GM12878 (cell line): Measurements from ENCODE around the gene MAP4K5. TPM values are rescaled to one million over a fixed set of nuclear protein-coding genes. Genes with fewer than 3 reads are reported as not detected.

ENCODE experiments used
- ATAC-seq: fragments of 200-7000 bp; cut with Tn5 transposase; 3 replicates; pipeline ENCODE4 v1.9.1; 2020; ENCODE audit warnings: mild to moderate bottlenecking, moderate library complexity
- BruUV-seq: library from RNA; stranded (reverse); fragments of 400-500 nt; replicated peaks from 2 replicates; lab custom pipeline; 2021; lab: Mats Ljungman, UMichigan
- CTCF ChIA-PET: fragments of 300-600 bp; sonication (Branson Sonifier 250); formaldehyde crosslinking; extraction: SDS; loops from one replicate; lab custom pipeline; 2021; ENCODE audit warnings: inconsistent platforms; lab: Yijun Ruan, JAX
- POLR2A ChIA-PET: fragments of 350-600 bp; formaldehyde crosslinking; extraction: SDS; loops from one replicate; lab custom pipeline; 2021; ENCODE audit warnings: inconsistent platforms; lab: Charles Lee
- RAD21 ChIA-PET: fragments of 300-600 bp; sonication (Branson Sonifier 250); formaldehyde crosslinking; loops from one replicate; lab custom pipeline; 2023; ENCODE audit warnings: antibody characterized with exemption; ENCODE audit not compliant: unreplicated experiment; lab: Charles Lee
- SMC1A ChIA-PET: fragments of 300-600 bp; sonication (Branson Sonifier 250); formaldehyde crosslinking; loops from one replicate; lab custom pipeline; 2023; ENCODE audit not compliant: unreplicated experiment, uncharacterized antibody; lab: Charles Lee
- DNase-seq: peaks from one replicate; pipeline ENCODE4 v3.0.0-alpha.2; 2011; ENCODE audit warnings: low read depth, low spot score
- FAIRE-seq: peaks from 3 replicates; lab custom pipeline; 2011; peaks lifted over from hg19 to GRCh38; lab: Jason Lieb, UNC
- H2AFZ ChIP-seq: 2 replicates; pipeline ENCODE4 v1.6.0; 2011; ENCODE audit warnings: low read depth, low read length, control low read depth; ENCODE audit not compliant: control insufficient read depth
- H3K27ac ChIP-seq: 2 replicates; pipeline ENCODE4 v1.5.1; 2011; ENCODE audit warnings: control low read depth; ENCODE audit not compliant: control insufficient read depth, insufficient read depth
- H3K27me3 ChIP-seq, 2 experiments: replicated peaks in 1 of 2; 2 replicates each; pipeline versions ENCODE4 v1.6.0 to v1.6.1; 2011; ENCODE audit warnings: low read length in 1 of 2; ENCODE audit not compliant: control insufficient read depth in 2 of 2, insufficient read depth in 2 of 2
- H3K36me3 ChIP-seq, 2 experiments: 2 replicates each; pipeline ENCODE4 v1.5.1; 2011; ENCODE audit warnings: low read length in 1 of 2; ENCODE audit not compliant: control insufficient read depth in 2 of 2, insufficient read depth in 2 of 2
- H3K4me1 ChIP-seq: 2 replicates; pipeline ENCODE4 v1.6.1; 2011; ENCODE audit warnings: mild to moderate bottlenecking, low read length, moderate library complexity, mixed read lengths; ENCODE audit not compliant: control insufficient read depth, insufficient read depth
- H3K4me2 ChIP-seq: 2 replicates; pipeline ENCODE4 v1.6.0; 2011; ENCODE audit warnings: control low read depth; ENCODE audit not compliant: control insufficient read depth, insufficient read depth
- H3K4me3 ChIP-seq: fragments of 200-600 bp; sonication (generic); 2 replicates; pipeline ENCODE4 v1.5.1; 2016
- H3K79me2 ChIP-seq: 2 replicates; pipeline ENCODE4 v1.6.0; 2011; ENCODE audit warnings: low read length; ENCODE audit not compliant: control insufficient read depth, insufficient read depth
- H3K9ac ChIP-seq: 2 replicates; pipeline ENCODE4 v1.8.0; 2011; ENCODE audit warnings: low read length, control low read depth, mixed read lengths; ENCODE audit not compliant: control insufficient read depth, insufficient read depth
- H3K9me3 ChIP-seq: replicated peaks from 3 replicates; pipeline ENCODE4 v1.5.1; 2011; ENCODE audit warnings: mild to moderate bottlenecking, low read length; ENCODE audit not compliant: control insufficient read depth, insufficient read depth
- H4K20me1 ChIP-seq: 2 replicates; pipeline ENCODE4 v1.6.0; 2011; ENCODE audit not compliant: control insufficient read depth, insufficient read depth
- CHD1 ChIP-seq: IDR thresholded peaks from 2 replicates; pipeline ENCODE4 v1.6.1; 2012; ENCODE audit warnings: low read depth, low read length, improper control_type of control experiment
- JUND ChIP-seq: IDR thresholded peaks from 2 replicates; pipeline ENCODE4 v1.6.1; 2012; ENCODE audit warnings: low read depth, mild to moderate bottlenecking, low read length, improper control_type of control experiment, moderate library complexity
- MEF2B ChIP-seq: fragments of 450-650 bp; IDR thresholded peaks from 2 replicates; pipeline ENCODE4 v1.6.1; 2018; ENCODE audit warnings: mild to moderate bottlenecking, moderate library complexity; ENCODE audit not compliant: partially characterized antibody, poor library complexity, severe bottlenecking
- MTA3 ChIP-seq: IDR thresholded peaks from 2 replicates; pipeline ENCODE4 v1.6.1; 2012; ENCODE audit warnings: low read length, inconsistent platforms, borderline replicate concordance
- NR2F1 ChIP-seq: fragments of 450-650 bp; conservative IDR thresholded peaks from 2 replicates; pipeline ENCODE4 v1.6.1; 2017; ENCODE audit warnings: mild to moderate bottlenecking
- SPI1 ChIP-seq: IDR thresholded peaks from 2 replicates; pipeline ENCODE4 v1.6.1; 2011; ENCODE audit warnings: low read depth, mild to moderate bottlenecking, low read length, moderate library complexity, borderline replicate concordance; ENCODE audit not compliant: insufficient read depth
- TBL1XR1 ChIP-seq: IDR thresholded peaks from 2 replicates; pipeline ENCODE4 v1.6.1; 2012; ENCODE audit warnings: low read depth, low read length, improper control_type of control experiment
- USF1 ChIP-seq: IDR thresholded peaks from 2 replicates; pipeline ENCODE4 v1.6.1; 2011; ENCODE audit warnings: borderline replicate concordance, low read depth, mild to moderate bottlenecking, moderate library complexity, mixed read lengths, low read length; ENCODE audit not compliant: insufficient read depth; ENCODE audit errors: extremely low read length
- WGBS: methylation state at CpG from one replicate; pipeline ENCODE4 v1.1.6; 2016; ENCODE audit warnings: low lambda C conversion rate; ENCODE audit not compliant: insufficient replicate concordance, insufficient coverage; ENCODE audit errors: missing lambda C conversion rate; 5-methylcytosine and 5-hydroxymethylcytosine counted together
- in situ Hi-C: fragments of 300-500 bp; cut with MboI; formaldehyde crosslinking; loops from 9 replicates; pipeline ENCODE4 v1.14.3; 2018; ENCODE audit warnings: mixed read lengths
- intact Hi-C: fragments of 100-400 bp; cut with micrococcal nuclease; formaldehyde crosslinking; loops from one replicate; pipeline ENCODE4 v1.14.2; 2022; ENCODE audit not compliant: unreplicated experiment
- polyA plus RNA-seq, 11 experiments: library from polyadenylated mRNA; depleted of rRNA in 4 of 11; unstranded in 6 of 11; stranded (reverse) in 5 of 11; fragments of >200 nt; fragmentation: Nextera tagmentation in 4 of 11; fragmentation: Illumina TruSeq in 1 of 11; extraction: Ambion mirVana in 4 of 11; extraction: Trizol in 1 of 11; gene quantifications; 1 replicate in 1 of 11; 2 replicates in 10 of 11; pipeline versions ENCODE4 v1.2.1 to v1.2.3, GENCODE V29; 2011 to 2016; ENCODE audit warnings: inconsistent platforms in 2 of 11, missing spikeins in 2 of 11, low read depth in 1 of 11
- total RNA-seq, 4 experiments: library from RNA; depleted of rRNA in 3 of 4; stranded (reverse); fragments of >200 nt in 3 of 4; fragmentation: Illumina TruSeq in 1 of 4; extraction: Trizol in 1 of 4; gene quantifications; 2 replicates each; pipeline versions ENCODE4 v1.2.1 to v1.2.3, GENCODE V29; 2013 to 2021

Gene MAP4K5
- total and polyA plus RNA-seq, 10 of the 15 experiments (the other 5 are each of a cell fraction or from before 2014, with no cell fraction given) = 9.1 to 41.3 (median 30.1) TPM

DNA sequence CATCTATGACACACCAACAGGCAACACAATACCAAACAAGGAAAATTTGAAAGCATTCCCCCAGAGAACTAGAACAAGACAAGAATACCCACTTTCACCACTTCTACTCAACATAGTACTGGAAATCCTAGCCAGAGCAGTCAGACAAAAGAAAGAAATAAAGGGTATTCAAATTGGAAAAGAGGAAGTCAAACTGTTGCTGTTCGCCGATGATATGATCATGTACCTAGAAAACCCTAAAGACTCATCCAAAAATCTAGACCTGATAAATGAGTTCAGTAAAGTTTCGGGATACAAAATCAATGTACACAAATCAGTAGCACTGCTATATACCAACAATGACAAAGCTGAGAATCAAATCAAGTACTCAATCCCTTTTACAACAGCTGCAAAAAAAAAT lies 19.5 kb upstream of the MAP4K5 start:
- ChIA-PET POLR2A (no interaction called here), SMC1A (no interaction called here)
- DNase-seq = no peak
- H2AFZ ChIP-seq = no peak overlapping the region
- no peak overlapping the region for H3K9ac ChIP-seq
- H3K9me3 ChIP-seq = no peaks in the 10 kb centered on the region
- TF ChIP-seq TBL1XR1 (no peak), USF1 (no peak), CHD1 (no peak), MEF2B (no peak), MTA3 (no peak), JUND (no peak), NR2F1 (no peak), SPI1 (peak; percentile 55; the same call in 1 of the 2 replicates)
- TF ChIP-seq, all 136 proteins: peak for 1
- RAD21 ChIA-PET = no interaction called here
- H3K79me2 ChIP-seq = no peaks in the 10 kb centered on the region
- H3K4me3 ChIP-seq = no peak overlapping the region
- no peaks in the 10 kb centered on the region for H3K36me3 ChIP-seq
- FAIRE-seq (no peak), ATAC-seq (no peak)
- H4K20me1 ChIP-seq = no peaks in the 10 kb centered on the region
- no peak overlapping the region for H3K4me2 ChIP-seq
- in situ Hi-C loops = no loop called here
- WGBS = 38% methylated on average over 3 of the region's 3 CpGs
- H3K4me1 ChIP-seq = no peaks in the 10 kb centered on the region
- H3K27ac ChIP-seq = no peak overlapping the region
- H3K27me3 ChIP-seq = no peaks in the 10 kb centered on the region
- intact Hi-C loops = no loop called here
- BruUV-seq = no TSS peak
- CTCF ChIA-PET = no interaction called here
